HG03571 (cell line): ENCODE results near the gene RP2.

ENCODE experiments used
- ATAC-seq: cut with Tn5 transposase; IDR thresholded peaks from one replicate; pipeline ENCODE4 v1.9.1; 2021; ENCODE audit not compliant: unreplicated experiment

Gene RP2

GRCh38 chrX:46917622-46918021, 80.8 kb downstream of the RP2 start:
- no peak for ATAC-seq

GRCh38 chrX:46918434-46918833, 81.6 kb downstream of the RP2 start:
- no peak for ATAC-seq

GRCh38 chrX:46920235-46920634, 83.4 kb downstream of the RP2 start:
- no peak for ATAC-seq

GRCh38 chrX:46922611-46923010, 85.8 kb downstream of the RP2 start:
- no peak for ATAC-seq

GRCh38 chrX:46927718-46928117, 90.9 kb downstream of the RP2 start:
- no peak for ATAC-seq

GRCh38 chrX:46929439-46930261, 92.8 kb downstream of the RP2 start:
- ATAC-seq: no peak
